Stimulated activated CD8-positive, alpha-beta memory T cell treated with anti-CD3 and anti-CD28 coated beads, Interleukin-12 subunit alpha, Interleukin-12 subunit beta, amount 100 ng/mL, for 24 hours (primary cell): ENCODE results near the gene WDR45B.

ENCODE experiments used
- DNase-seq: peaks from one replicate; pipeline ENCODE4 v3.0.0-alpha.2; 2020; ENCODE audit errors: extremely low read depth

WDR45B gene

DNA sequence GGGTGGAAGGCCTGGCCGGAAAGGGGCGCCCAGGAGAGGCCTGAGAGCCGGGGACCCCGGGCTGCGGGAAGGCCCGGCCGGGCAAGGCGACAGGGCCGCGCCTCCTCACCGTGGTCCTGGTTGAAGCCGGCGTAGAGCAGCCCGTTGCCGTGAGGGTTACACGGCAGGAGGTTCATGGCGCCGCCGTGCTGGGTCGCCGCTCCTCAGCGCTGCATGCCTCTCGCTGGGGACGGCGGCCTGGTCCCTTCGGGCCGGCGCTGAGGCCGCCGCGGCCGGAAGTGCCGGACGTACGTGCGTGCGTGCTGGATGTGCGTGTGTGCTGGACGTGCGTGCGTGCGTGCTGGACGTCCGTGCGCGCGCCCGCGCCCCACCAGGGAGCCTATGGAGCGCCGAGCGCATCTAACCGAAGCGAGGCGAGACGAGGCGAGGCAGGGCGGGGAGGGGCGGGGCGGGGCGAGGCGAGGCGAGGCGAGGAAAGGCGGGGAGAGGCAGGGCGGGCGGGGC lies at the start of gene WDR45B:
Gene WDR45B (minus strand): TSS at position 280 of the 504 bp plus-strand sequence. CDS start 104 bp downstream, at position 176.
- peak; percentile 72 for DNase-seq

GRCh38 chr17:82697808-82698064 lies 49.5 kb upstream of the WDR45B start:
- no peak for DNase-seq

- DNase-seq = no peak
Observed at GRCh38 chr17:82696916-82697807, 48.9 kb upstream of the WDR45B start.

GRCh38 chr17:82696259-82696658 lies 48.0 kb upstream of the WDR45B start:
- no peak for DNase-seq

DNA sequence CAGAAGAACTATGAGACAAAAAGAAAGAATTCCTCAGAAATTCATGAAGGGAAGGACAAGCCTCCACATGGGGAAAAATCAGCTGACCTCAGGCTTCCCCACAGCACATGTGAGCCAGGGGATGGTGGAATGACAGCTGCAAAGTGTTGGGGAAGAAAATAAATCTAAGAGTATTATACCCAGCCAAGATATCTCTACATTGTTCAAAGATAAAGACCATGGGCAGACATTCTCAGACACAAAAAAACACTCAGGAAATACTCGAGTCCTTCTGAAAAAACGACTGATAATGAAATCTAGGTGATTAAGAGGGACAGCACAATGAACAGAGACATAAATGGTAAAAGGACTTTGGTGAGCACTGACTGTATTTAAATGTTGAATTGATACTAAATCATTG lies 46.4 kb upstream of the WDR45B start:
- no peak for DNase-seq

GRCh38 chr17:82693168-82693867 lies 45.1 kb upstream of the WDR45B start:
- no peak for DNase-seq

- DNase-seq = no peak
Observed at GRCh38 chr17:82692268-82692667, 44.0 kb upstream of the WDR45B start.

- no peak for DNase-seq
Observed at GRCh38 chr17:82691714-82692113, 43.5 kb upstream of the WDR45B start.

- no peak for DNase-seq
Observed at GRCh38 chr17:82690786-82691489, 42.7 kb upstream of the WDR45B start.

GRCh38 chr17:82689077-82689476 lies 40.8 kb upstream of the WDR45B start:
- DNase-seq = no peak

DNA sequence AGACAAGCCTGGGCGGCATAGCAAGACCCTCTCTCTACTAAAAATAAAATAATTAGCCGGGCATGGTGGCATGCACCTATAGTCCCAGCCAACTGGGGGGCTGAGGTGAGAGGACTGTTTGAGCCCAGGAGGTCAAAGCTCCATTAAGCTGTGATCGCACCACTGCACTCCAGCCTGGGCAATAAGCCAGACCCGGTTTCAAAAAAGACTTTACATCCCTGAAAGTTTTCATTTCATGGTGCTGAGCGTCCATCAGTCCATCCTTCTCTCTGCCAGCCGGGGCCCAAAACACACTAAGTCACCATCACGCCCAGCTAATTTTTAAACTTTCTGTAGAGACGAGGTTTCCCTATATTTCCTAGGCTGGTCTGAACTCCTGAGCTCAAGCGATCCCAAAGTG lies 39.6 kb upstream of the WDR45B start:
- DNase-seq = no peak

- no peak for DNase-seq
Observed at GRCh38 chr17:82687375-82687861, 39.2 kb upstream of the WDR45B start.

- DNase-seq = no peak
Observed at GRCh38 chr17:82686366-82687324, 38.4 kb upstream of the WDR45B start.

DNA sequence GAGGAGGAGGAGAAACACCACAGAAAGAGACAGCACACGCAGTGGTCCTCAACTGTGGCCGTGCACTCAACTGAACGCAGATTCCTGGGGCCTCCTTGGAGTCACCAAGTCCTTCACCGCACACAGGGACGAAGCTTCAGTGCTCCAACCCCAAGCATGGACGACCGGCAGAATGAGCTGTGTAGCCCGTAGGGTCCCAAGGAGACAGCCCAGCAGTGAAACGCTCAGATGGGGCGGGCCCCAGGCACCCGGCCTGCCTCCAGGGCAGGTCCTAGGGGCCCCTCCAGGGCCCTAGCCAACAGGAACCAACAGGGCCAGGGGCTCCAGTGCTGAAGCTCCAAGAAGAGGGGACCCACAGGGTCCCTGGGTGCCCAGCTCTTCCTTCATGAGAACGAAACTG lies 37.0 kb upstream of the WDR45B start:
- DNase-seq = no peak

DNA sequence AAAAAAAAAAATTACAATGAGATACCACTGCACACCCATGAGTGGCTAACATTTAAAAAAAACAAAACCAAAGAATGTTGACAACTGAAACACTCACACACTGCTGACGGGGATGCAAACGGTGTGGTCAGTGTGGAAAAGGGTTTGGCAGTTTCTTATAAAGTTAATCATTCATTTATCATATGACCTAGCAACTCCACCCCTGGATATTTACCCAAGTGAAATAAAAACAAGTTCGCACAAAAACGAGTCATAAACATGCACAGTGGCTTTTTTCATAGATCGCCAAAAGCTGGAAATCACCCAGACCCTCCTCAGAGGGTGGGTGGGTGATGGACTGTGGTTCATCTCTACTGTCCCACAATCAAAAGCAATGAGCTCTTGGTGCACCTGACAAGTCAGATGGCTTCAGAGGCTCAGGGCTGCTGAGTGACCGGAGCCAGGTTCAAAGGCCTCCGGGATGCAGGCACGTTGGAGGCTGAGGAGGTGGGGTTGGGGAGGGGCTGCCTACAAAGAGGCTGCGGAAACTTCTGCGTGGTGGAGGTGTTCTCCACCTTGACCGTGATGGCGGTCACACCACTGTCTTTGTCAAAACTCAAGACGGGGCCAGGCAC lies 36.1 kb upstream of the WDR45B start:
- no peak for DNase-seq

GRCh38 chr17:82683534-82683933 lies 35.3 kb upstream of the WDR45B start:
- no peak for DNase-seq

- DNase-seq = no peak
Observed at GRCh38 chr17:82681547-82681946, 33.3 kb upstream of the WDR45B start.

DNA sequence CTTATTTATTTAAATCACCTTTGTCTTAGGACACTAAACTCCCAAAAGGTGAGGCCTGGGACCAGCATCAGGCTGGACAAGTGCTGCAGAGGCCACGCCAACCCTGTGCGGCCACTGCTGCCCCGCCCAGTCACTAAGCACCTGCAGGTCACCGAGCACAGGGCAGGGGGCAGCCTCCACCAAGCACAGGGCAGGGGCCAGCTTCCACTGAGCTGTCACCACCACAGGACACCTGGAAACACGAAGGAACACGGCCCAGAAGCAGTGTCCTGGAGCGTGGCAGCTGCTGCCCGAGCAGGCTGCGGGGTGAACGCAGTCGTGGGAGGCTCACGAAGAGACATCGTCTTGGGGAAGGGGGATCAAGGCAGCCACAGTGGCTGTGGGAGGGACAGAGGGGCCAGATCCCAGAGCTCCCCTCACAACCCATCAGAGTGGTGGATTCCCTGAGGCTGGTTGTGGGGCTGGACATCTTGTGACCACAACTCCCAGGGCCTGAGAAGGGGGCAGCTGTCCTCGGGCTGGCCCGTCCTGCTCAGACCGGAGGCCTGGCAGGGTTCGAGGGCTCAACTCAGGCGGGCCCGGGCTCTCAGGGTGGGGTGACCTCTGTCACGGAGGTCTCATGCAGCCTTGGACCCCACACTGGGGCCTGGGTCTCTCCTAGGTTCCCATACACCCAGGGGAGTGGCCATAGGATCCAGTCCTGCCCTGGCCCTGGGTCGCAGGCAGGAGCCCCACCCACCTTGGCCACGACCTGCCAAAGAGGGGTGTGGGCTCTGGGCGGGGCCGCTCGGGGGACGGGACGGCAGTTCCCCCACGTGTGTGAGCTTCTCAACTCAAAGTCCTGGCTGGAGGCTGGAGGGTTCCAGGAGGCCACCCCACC lies 31.6 kb upstream of the WDR45B start:
- no peak for DNase-seq

- DNase-seq = no peak
Observed at GRCh38 chr17:82678265-82678891, 30.1 kb upstream of the WDR45B start.
